Ishikawa (cell line): Measurements from ENCODE around the gene NOX5.

Source experiments
- CEBPB ChIP-seq: IDR thresholded peaks from 2 replicates; pipeline ENCODE4 v1.6.1; 2012
- EGR1 ChIP-seq: IDR thresholded peaks from 2 replicates; pipeline ENCODE4 v1.6.1; 2012
- EP300 ChIP-seq: IDR thresholded peaks from 2 replicates; pipeline ENCODE4 v1.6.1; 2012; ENCODE audit warnings: borderline replicate concordance
- RAD21 ChIP-seq: IDR thresholded peaks from 2 replicates; pipeline ENCODE4 v1.6.1; 2012; ENCODE audit warnings: low read depth
- TAF1 ChIP-seq: IDR thresholded peaks from 2 replicates; pipeline ENCODE4 v1.6.1; 2012; ENCODE audit warnings: low read depth, mild to moderate bottlenecking
- TCF12 ChIP-seq: IDR thresholded peaks from 2 replicates; pipeline ENCODE4 v1.6.1; 2012; ENCODE audit warnings: low read depth
- ZBTB7A ChIP-seq: IDR thresholded peaks from 2 replicates; pipeline ENCODE4 v1.6.1; 2012; ENCODE audit warnings: low read depth
- TF ChIP-seq, protein P1 (sequence below): IDR thresholded peaks from 2 replicates; pipeline ENCODE4 v1.6.1; 2012; ENCODE audit warnings: low read depth, mild to moderate bottlenecking

DNA sequence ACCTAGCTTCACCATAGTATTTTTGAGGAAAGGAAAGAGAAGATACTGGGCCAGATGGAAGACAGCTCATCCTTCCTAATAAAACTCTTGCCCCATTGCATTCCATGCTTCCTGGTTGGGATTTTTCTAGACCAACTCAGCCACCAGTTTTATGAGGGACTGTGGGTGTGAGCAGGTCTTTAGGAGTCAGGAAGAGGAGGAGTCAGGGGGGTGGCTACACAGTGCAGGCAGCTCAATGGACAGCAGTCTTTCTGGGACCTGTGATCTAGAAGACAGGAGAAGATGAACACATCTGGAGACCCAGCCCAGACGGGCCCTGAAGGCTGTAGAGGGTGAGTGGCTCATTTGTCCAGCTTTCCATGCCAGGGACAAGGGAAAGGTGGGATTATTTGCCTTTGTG is at the start of gene NOX5:
- TF ChIP-seq ZBTB7A (no peak), CEBPB (no peak), TAF1 (no peak), EP300 (no peak), EGR1 (no peak), TCF12 (no peak), RAD21 (no peak)
- TF ChIP-seq, protein P1, sequence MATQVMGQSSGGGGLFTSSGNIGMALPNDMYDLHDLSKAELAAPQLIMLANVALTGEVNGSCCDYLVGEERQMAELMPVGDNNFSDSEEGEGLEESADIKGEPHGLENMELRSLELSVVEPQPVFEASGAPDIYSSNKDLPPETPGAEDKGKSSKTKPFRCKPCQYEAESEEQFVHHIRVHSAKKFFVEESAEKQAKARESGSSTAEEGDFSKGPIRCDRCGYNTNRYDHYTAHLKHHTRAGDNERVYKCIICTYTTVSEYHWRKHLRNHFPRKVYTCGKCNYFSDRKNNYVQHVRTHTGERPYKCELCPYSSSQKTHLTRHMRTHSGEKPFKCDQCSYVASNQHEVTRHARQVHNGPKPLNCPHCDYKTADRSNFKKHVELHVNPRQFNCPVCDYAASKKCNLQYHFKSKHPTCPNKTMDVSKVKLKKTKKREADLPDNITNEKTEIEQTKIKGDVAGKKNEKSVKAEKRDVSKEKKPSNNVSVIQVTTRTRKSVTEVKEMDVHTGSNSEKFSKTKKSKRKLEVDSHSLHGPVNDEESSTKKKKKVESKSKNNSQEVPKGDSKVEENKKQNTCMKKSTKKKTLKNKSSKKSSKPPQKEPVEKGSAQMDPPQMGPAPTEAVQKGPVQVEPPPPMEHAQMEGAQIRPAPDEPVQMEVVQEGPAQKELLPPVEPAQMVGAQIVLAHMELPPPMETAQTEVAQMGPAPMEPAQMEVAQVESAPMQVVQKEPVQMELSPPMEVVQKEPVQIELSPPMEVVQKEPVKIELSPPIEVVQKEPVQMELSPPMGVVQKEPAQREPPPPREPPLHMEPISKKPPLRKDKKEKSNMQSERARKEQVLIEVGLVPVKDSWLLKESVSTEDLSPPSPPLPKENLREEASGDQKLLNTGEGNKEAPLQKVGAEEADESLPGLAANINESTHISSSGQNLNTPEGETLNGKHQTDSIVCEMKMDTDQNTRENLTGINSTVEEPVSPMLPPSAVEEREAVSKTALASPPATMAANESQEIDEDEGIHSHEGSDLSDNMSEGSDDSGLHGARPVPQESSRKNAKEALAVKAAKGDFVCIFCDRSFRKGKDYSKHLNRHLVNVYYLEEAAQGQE = no peak
